GM12878 (cell line): Measurements from ENCODE around the gene TMCO1. TPM values are rescaled to one million over a fixed set of nuclear protein-coding genes. Genes with fewer than 3 reads are reported as not detected.

Experiments
- ATAC-seq: fragments of 200-7000 bp; cut with Tn5 transposase; 3 replicates; pipeline ENCODE4 v1.9.1; 2020; ENCODE audit warnings: mild to moderate bottlenecking, moderate library complexity
- BruUV-seq: library from RNA; stranded (reverse); fragments of 400-500 nt; replicated peaks from 2 replicates; lab custom pipeline; 2021; lab: Mats Ljungman, UMichigan
- CTCF ChIA-PET: fragments of 300-600 bp; sonication (Branson Sonifier 250); formaldehyde crosslinking; extraction: SDS; loops from one replicate; lab custom pipeline; 2021; ENCODE audit warnings: inconsistent platforms; lab: Yijun Ruan, JAX
- POLR2A ChIA-PET: fragments of 350-600 bp; formaldehyde crosslinking; extraction: SDS; loops from one replicate; lab custom pipeline; 2021; ENCODE audit warnings: inconsistent platforms; lab: Charles Lee
- RAD21 ChIA-PET: fragments of 300-600 bp; sonication (Branson Sonifier 250); formaldehyde crosslinking; loops from one replicate; lab custom pipeline; 2023; ENCODE audit warnings: antibody characterized with exemption; ENCODE audit not compliant: unreplicated experiment; lab: Charles Lee
- SMC1A ChIA-PET: fragments of 300-600 bp; sonication (Branson Sonifier 250); formaldehyde crosslinking; loops from one replicate; lab custom pipeline; 2023; ENCODE audit not compliant: unreplicated experiment, uncharacterized antibody; lab: Charles Lee
- DNase-seq: peaks from one replicate; pipeline ENCODE4 v3.0.0-alpha.2; 2011; ENCODE audit warnings: low read depth, low spot score
- FAIRE-seq: peaks from 3 replicates; lab custom pipeline; 2011; peaks lifted over from hg19 to GRCh38; lab: Jason Lieb, UNC
- H2AFZ ChIP-seq: 2 replicates; pipeline ENCODE4 v1.6.0; 2011; ENCODE audit warnings: low read depth, low read length, control low read depth; ENCODE audit not compliant: control insufficient read depth
- H3K27ac ChIP-seq: 2 replicates; pipeline ENCODE4 v1.5.1; 2011; ENCODE audit warnings: control low read depth; ENCODE audit not compliant: control insufficient read depth, insufficient read depth
- H3K27me3 ChIP-seq, 2 experiments: replicated peaks in 1 of 2; 2 replicates each; pipeline versions ENCODE4 v1.6.0 to v1.6.1; 2011; ENCODE audit warnings: low read length in 1 of 2; ENCODE audit not compliant: control insufficient read depth in 2 of 2, insufficient read depth in 2 of 2
- H3K36me3 ChIP-seq, 2 experiments: 2 replicates each; pipeline ENCODE4 v1.5.1; 2011; ENCODE audit warnings: low read length in 1 of 2; ENCODE audit not compliant: control insufficient read depth in 2 of 2, insufficient read depth in 2 of 2
- H3K4me1 ChIP-seq: 2 replicates; pipeline ENCODE4 v1.6.1; 2011; ENCODE audit warnings: mild to moderate bottlenecking, low read length, moderate library complexity, mixed read lengths; ENCODE audit not compliant: control insufficient read depth, insufficient read depth
- H3K4me2 ChIP-seq: 2 replicates; pipeline ENCODE4 v1.6.0; 2011; ENCODE audit warnings: control low read depth; ENCODE audit not compliant: control insufficient read depth, insufficient read depth
- H3K4me3 ChIP-seq: fragments of 200-600 bp; sonication (generic); 2 replicates; pipeline ENCODE4 v1.5.1; 2016
- H3K79me2 ChIP-seq: 2 replicates; pipeline ENCODE4 v1.6.0; 2011; ENCODE audit warnings: low read length; ENCODE audit not compliant: control insufficient read depth, insufficient read depth
- H3K9ac ChIP-seq: 2 replicates; pipeline ENCODE4 v1.8.0; 2011; ENCODE audit warnings: low read length, control low read depth, mixed read lengths; ENCODE audit not compliant: control insufficient read depth, insufficient read depth
- H3K9me3 ChIP-seq: replicated peaks from 3 replicates; pipeline ENCODE4 v1.5.1; 2011; ENCODE audit warnings: mild to moderate bottlenecking, low read length; ENCODE audit not compliant: control insufficient read depth, insufficient read depth
- H4K20me1 ChIP-seq: 2 replicates; pipeline ENCODE4 v1.6.0; 2011; ENCODE audit not compliant: control insufficient read depth, insufficient read depth
- CHD2 ChIP-seq: IDR thresholded peaks from 2 replicates; pipeline ENCODE4 v1.6.1; 2011; ENCODE audit warnings: low read depth, low read length, improper control_type of control experiment, borderline replicate concordance
- FOXM1 ChIP-seq: IDR thresholded peaks from 2 replicates; pipeline ENCODE4 v1.6.1; 2012; ENCODE audit warnings: low read depth, mild to moderate bottlenecking, inconsistent platforms, low read length, moderate library complexity
- MTA3 ChIP-seq: IDR thresholded peaks from 2 replicates; pipeline ENCODE4 v1.6.1; 2012; ENCODE audit warnings: low read length, inconsistent platforms, borderline replicate concordance
- NKRF ChIP-seq: fragments of 450-650 bp; conservative IDR thresholded peaks from 2 replicates; pipeline ENCODE4 v1.6.1; 2017; ENCODE audit warnings: mild to moderate bottlenecking, moderate library complexity
- NR2C2 ChIP-seq: IDR thresholded peaks from 2 replicates; pipeline ENCODE4 v1.6.1; 2011; ENCODE audit warnings: borderline replicate concordance, low read depth; ENCODE audit not compliant: control insufficient read depth, insufficient read length
- POLR2A ChIP-seq: IDR thresholded peaks from 2 replicates; pipeline ENCODE4 v1.6.1; 2011; ENCODE audit warnings: low read depth, mild to moderate bottlenecking, low read length
- POLR2AphosphoS2 ChIP-seq: IDR thresholded peaks from 2 replicates; pipeline ENCODE4 v1.6.1; 2011; ENCODE audit warnings: low read depth, mild to moderate bottlenecking, low read length, improper control_type of control experiment, moderate library complexity
- RELA ChIP-seq: fragments of 450-650 bp; IDR thresholded peaks from 2 replicates; pipeline ENCODE4 v1.8.0; 2014; ENCODE audit warnings: borderline replicate concordance; ENCODE audit not compliant: partially characterized antibody
- RUNX3 ChIP-seq: IDR thresholded peaks from 2 replicates; pipeline ENCODE4 v1.6.1; 2012; ENCODE audit warnings: low read length, inconsistent platforms
- SIN3A ChIP-seq: IDR thresholded peaks from 2 replicates; pipeline ENCODE4 v1.6.1; 2012; ENCODE audit warnings: low read depth, low read length, improper control_type of control experiment
- SKIL ChIP-seq: fragments of 450-650 bp; IDR thresholded peaks from 2 replicates; pipeline ENCODE4 v1.6.1; 2017; ENCODE audit warnings: mild to moderate bottlenecking, low read depth, inconsistent platforms; ENCODE audit not compliant: poor library complexity, severe bottlenecking
- SUZ12 ChIP-seq: fragments of 200-600 bp; sonication (generic); IDR thresholded peaks from one replicate; pipeline ENCODE4 v1.6.1; 2018; ENCODE audit warnings: antibody characterized with exemption, mild to moderate bottlenecking; ENCODE audit not compliant: unreplicated experiment
- YY1 ChIP-seq: IDR thresholded peaks from 2 replicates; pipeline ENCODE4 v1.6.1; 2011; ENCODE audit warnings: low read depth, mild to moderate bottlenecking, low read length
- ZNF622 ChIP-seq: fragments of 450-650 bp; IDR thresholded peaks from 2 replicates; pipeline ENCODE4 v1.6.1; 2017; ENCODE audit warnings: mild to moderate bottlenecking, inconsistent platforms
- WGBS: methylation state at CpG from one replicate; pipeline ENCODE4 v1.1.6; 2016; ENCODE audit warnings: low lambda C conversion rate; ENCODE audit not compliant: insufficient replicate concordance, insufficient coverage; ENCODE audit errors: missing lambda C conversion rate; 5-methylcytosine and 5-hydroxymethylcytosine counted together
- in situ Hi-C: fragments of 300-500 bp; cut with MboI; formaldehyde crosslinking; loops from 9 replicates; pipeline ENCODE4 v1.14.3; 2018; ENCODE audit warnings: mixed read lengths
- intact Hi-C: fragments of 100-400 bp; cut with micrococcal nuclease; formaldehyde crosslinking; loops from one replicate; pipeline ENCODE4 v1.14.2; 2022; ENCODE audit not compliant: unreplicated experiment
- polyA plus RNA-seq, 11 experiments: library from polyadenylated mRNA; depleted of rRNA in 4 of 11; unstranded in 6 of 11; stranded (reverse) in 5 of 11; fragments of >200 nt; fragmentation: Nextera tagmentation in 4 of 11; fragmentation: Illumina TruSeq in 1 of 11; extraction: Ambion mirVana in 4 of 11; extraction: Trizol in 1 of 11; gene quantifications; 1 replicate in 1 of 11; 2 replicates in 10 of 11; pipeline versions ENCODE4 v1.2.1 to v1.2.3, GENCODE V29; 2011 to 2016; ENCODE audit warnings: inconsistent platforms in 2 of 11, missing spikeins in 2 of 11, low read depth in 1 of 11
- total RNA-seq, 4 experiments: library from RNA; depleted of rRNA in 3 of 4; stranded (reverse); fragments of >200 nt in 3 of 4; fragmentation: Illumina TruSeq in 1 of 4; extraction: Trizol in 1 of 4; gene quantifications; 2 replicates each; pipeline versions ENCODE4 v1.2.1 to v1.2.3, GENCODE V29; 2013 to 2021

TMCO1 gene
- total and polyA plus RNA-seq, 10 of the 15 experiments (the other 5 are each of a cell fraction or from before 2014, with no cell fraction given): 50.3 to 253 (median 126) TPM

- TF ChIP-seq SUZ12: no peak
- no peak for TF ChIP-seq RELA
- no peak for TF ChIP-seq FOXM1
- TF ChIP-seq POLR2A: no peak
- TF ChIP-seq ZNF622: no peak
- TF ChIP-seq SIN3A: no peak
These were observed 89.2 kb downstream of the TMCO1 start (continued) for GRCh38 chr1:165679282-165680036.

- POLR2A ChIA-PET: interaction anchor here (0.6 kb wide), 1 partner anchor 25 kb away, joined by 3 read pairs; no protein-coding TSS in a partner anchor
- peaks cover 0 to 22% of the 10 kb centered on the region in 2 experiments for H3K36me3 ChIP-seq
- no peak overlapping the region for H3K4me3 ChIP-seq
- H2AFZ ChIP-seq: no peak overlapping the region
- in situ Hi-C loops (no loop called here), intact Hi-C loops (no loop called here)
- no peak for DNase-seq
- no peaks in the 10 kb centered on the region for H3K4me1 ChIP-seq
- SMC1A ChIA-PET: no interaction called here
- no peak for ATAC-seq
- RAD21 ChIA-PET: no interaction called here
- no peaks in the 10 kb centered on the region for H4K20me1 ChIP-seq
- H3K4me2 ChIP-seq: no peak overlapping the region
- 0% methylated on average over 2 of the region's 2 CpGs for WGBS
- no peaks in the 10 kb centered on the region; the same call in 2 of the 3 replicates for H3K9me3 ChIP-seq
- TF ChIP-seq NR2C2: no peak
- no peak for TF ChIP-seq CHD2
- TF ChIP-seq POLR2AphosphoS2: no peak
- no peak for TF ChIP-seq POLR2A
- TF ChIP-seq YY1: no peak
- TF ChIP-seq SKIL: no peak
- no peak for TF ChIP-seq NKRF
- TF ChIP-seq MTA3: no peak
- TF ChIP-seq RUNX3: peak; percentile 65; the same call in 1 of the 2 replicates
- TF ChIP-seq, all 136 proteins: peak for 1
- no TSS peak for BruUV-seq
- no peaks in the 10 kb centered on the region for H3K79me2 ChIP-seq
- CTCF ChIA-PET: interaction anchor here (0.9 to 1.2 kb wide), 2 partner anchors 78 to 1193 kb away, joined by 3 read pairs; no protein-coding TSS in a partner anchor
- H3K9ac ChIP-seq: no peak overlapping the region
- no peak for FAIRE-seq
- no peaks in the 10 kb centered on the region for H3K27me3 ChIP-seq
- no peak overlapping the region for H3K27ac ChIP-seq
These were observed 90.2 kb downstream of the TMCO1 start for GRCh38 chr1:165678509-165678908.
